ENCODE measurements around the gene PARD6G. TPM values are rescaled to one million over a fixed set of nuclear protein-coding genes. Genes with fewer than 3 reads are reported as not detected.

PARD6G gene
- total and polyA plus RNA-seq, 9 of the 15 experiments (the other 6 are each of a cell fraction or from before 2014, with no cell fraction given), result 0.03 to 1.2 (median 0.26) TPM

DNA sequence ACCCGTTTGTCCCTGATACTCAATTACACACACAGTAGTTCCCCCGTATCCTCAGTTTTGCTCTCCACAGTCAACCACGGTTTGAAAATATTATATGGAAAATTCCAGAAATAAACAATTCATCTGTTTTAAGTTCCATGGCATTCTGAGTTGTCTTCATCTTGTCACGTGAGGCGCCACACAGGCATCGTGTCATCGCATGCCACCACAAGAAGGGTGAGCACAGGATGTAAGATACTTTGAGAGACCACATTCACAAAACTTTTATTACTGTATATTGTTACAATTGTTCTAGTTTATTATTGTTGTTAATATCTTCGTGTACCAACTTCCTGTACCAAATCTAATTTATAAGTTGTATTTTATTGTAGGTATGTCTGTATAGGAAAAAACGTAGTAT lies 120.5 kb downstream of the PARD6G start:
- BruUV-seq (replicated peaks), result no TSS peak
- no peak overlapping the region for H3K27ac ChIP-seq (ENCODE audit: extremely low read depth, low read depth, low read length)
- FAIRE-seq (no peak), ATAC-seq (no peak), DNase-seq (ENCODE audit: extremely low read depth in 1 of 4, low spot score in 3 of 4) (no peak)
- peaks cover 27% of the 10 kb centered on the region for H3K36me3 ChIP-seq (ENCODE audit: control insufficient read depth, insufficient read depth, low read length)
- H3K4me2 ChIP-seq (ENCODE audit: insufficient read depth, low read length), result no peak overlapping the region
- ChIA-PET CTCF (ENCODE audit: low intra/inter-chr PET ratio) (no interaction called here), POLR2A (no interaction called here)
- no peaks in the 10 kb centered on the region; the same call in 1 of the 2 replicates for H4K20me1 ChIP-seq (replicated peaks; ENCODE audit: control insufficient read depth, insufficient read depth, low read length)
- no peaks in the 10 kb centered on the region for H3K4me1 ChIP-seq (replicated peaks in 1 of 2; ENCODE audit: control insufficient read depth in 2 of 2, insufficient read depth in 2 of 2, low read length in 2 of 2)
- WGBS (ENCODE audit: insufficient coverage, low coverage, missing lambda C conversion rate), result 94% methylated on average over 9 of the region's 9 CpGs
- in situ Hi-C loops (cut with MboI), result no loop called here
- no peaks in the 10 kb centered on the region for H3K9me1 ChIP-seq (ENCODE audit: control insufficient read depth, insufficient read depth, low read length)
- H3K4me3 ChIP-seq, result no peak overlapping the region
- no peak overlapping the region for H3K9ac ChIP-seq (ENCODE audit: insufficient read depth in 1 of 2, low read depth in 2 of 2, low read length in 2 of 2)
- H2AFZ ChIP-seq (ENCODE audit: low read depth, low read length), result no peak overlapping the region
- intact Hi-C loops (cut with micrococcal nuclease), result no loop called here
- H3K9me3 ChIP-seq (replicated peaks; ENCODE audit: control insufficient read depth, insufficient read depth, low read depth, low read length), result no peaks in the 10 kb centered on the region
- peaks cover 75% of the 10 kb centered on the region for H3K79me2 ChIP-seq (ENCODE audit: control insufficient read depth, insufficient read depth, low read length)
- H3K27me3 ChIP-seq (ENCODE audit: control insufficient read depth in 2 of 2, insufficient read depth in 2 of 2, low read length in 2 of 2), result no peaks in the 10 kb centered on the region
- no peak for TF ChIP-seq ZNF212 (CRISPR knock-in tag; IDR thresholded peaks at IDR 0.05)
- TF ChIP-seq, protein P1, sequence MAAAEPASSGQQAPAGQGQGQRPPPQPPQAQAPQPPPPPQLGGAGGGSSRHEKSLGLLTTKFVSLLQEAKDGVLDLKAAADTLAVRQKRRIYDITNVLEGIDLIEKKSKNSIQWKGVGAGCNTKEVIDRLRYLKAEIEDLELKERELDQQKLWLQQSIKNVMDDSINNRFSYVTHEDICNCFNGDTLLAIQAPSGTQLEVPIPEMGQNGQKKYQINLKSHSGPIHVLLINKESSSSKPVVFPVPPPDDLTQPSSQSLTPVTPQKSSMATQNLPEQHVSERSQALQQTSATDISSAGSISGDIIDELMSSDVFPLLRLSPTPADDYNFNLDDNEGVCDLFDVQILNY (CRISPR knock-in tag; IDR thresholded peaks at IDR 0.05), result no peak
- TF ChIP-seq KAT7 (CRISPR knock-in tag; IDR thresholded peaks at IDR 0.05; ENCODE audit: borderline replicate concordance), result no peak
- no peak for TF ChIP-seq ZNF316 (IDR thresholded peaks at IDR 0.05)
- TF ChIP-seq, protein P2, sequence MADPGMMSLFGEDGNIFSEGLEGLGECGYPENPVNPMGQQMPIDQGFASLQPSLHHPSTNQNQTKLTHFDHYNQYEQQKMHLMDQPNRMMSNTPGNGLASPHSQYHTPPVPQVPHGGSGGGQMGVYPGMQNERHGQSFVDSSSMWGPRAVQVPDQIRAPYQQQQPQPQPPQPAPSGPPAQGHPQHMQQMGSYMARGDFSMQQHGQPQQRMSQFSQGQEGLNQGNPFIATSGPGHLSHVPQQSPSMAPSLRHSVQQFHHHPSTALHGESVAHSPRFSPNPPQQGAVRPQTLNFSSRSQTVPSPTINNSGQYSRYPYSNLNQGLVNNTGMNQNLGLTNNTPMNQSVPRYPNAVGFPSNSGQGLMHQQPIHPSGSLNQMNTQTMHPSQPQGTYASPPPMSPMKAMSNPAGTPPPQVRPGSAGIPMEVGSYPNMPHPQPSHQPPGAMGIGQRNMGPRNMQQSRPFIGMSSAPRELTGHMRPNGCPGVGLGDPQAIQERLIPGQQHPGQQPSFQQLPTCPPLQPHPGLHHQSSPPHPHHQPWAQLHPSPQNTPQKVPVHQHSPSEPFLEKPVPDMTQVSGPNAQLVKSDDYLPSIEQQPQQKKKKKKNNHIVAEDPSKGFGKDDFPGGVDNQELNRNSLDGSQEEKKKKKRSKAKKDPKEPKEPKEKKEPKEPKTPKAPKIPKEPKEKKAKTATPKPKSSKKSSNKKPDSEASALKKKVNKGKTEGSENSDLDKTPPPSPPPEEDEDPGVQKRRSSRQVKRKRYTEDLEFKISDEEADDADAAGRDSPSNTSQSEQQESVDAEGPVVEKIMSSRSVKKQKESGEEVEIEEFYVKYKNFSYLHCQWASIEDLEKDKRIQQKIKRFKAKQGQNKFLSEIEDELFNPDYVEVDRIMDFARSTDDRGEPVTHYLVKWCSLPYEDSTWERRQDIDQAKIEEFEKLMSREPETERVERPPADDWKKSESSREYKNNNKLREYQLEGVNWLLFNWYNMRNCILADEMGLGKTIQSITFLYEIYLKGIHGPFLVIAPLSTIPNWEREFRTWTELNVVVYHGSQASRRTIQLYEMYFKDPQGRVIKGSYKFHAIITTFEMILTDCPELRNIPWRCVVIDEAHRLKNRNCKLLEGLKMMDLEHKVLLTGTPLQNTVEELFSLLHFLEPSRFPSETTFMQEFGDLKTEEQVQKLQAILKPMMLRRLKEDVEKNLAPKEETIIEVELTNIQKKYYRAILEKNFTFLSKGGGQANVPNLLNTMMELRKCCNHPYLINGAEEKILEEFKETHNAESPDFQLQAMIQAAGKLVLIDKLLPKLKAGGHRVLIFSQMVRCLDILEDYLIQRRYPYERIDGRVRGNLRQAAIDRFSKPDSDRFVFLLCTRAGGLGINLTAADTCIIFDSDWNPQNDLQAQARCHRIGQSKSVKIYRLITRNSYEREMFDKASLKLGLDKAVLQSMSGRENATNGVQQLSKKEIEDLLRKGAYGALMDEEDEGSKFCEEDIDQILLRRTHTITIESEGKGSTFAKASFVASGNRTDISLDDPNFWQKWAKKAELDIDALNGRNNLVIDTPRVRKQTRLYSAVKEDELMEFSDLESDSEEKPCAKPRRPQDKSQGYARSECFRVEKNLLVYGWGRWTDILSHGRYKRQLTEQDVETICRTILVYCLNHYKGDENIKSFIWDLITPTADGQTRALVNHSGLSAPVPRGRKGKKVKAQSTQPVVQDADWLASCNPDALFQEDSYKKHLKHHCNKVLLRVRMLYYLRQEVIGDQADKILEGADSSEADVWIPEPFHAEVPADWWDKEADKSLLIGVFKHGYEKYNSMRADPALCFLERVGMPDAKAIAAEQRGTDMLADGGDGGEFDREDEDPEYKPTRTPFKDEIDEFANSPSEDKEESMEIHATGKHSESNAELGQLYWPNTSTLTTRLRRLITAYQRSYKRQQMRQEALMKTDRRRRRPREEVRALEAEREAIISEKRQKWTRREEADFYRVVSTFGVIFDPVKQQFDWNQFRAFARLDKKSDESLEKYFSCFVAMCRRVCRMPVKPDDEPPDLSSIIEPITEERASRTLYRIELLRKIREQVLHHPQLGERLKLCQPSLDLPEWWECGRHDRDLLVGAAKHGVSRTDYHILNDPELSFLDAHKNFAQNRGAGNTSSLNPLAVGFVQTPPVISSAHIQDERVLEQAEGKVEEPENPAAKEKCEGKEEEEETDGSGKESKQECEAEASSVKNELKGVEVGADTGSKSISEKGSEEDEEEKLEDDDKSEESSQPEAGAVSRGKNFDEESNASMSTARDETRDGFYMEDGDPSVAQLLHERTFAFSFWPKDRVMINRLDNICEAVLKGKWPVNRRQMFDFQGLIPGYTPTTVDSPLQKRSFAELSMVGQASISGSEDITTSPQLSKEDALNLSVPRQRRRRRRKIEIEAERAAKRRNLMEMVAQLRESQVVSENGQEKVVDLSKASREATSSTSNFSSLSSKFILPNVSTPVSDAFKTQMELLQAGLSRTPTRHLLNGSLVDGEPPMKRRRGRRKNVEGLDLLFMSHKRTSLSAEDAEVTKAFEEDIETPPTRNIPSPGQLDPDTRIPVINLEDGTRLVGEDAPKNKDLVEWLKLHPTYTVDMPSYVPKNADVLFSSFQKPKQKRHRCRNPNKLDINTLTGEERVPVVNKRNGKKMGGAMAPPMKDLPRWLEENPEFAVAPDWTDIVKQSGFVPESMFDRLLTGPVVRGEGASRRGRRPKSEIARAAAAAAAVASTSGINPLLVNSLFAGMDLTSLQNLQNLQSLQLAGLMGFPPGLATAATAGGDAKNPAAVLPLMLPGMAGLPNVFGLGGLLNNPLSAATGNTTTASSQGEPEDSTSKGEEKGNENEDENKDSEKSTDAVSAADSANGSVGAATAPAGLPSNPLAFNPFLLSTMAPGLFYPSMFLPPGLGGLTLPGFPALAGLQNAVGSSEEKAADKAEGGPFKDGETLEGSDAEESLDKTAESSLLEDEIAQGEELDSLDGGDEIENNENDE (IDR thresholded peaks at IDR 0.05; ENCODE audit: low read depth, low read length), result no peak
- no peak for TF ChIP-seq ZNF184 (CRISPR knock-in tag; IDR thresholded peaks at IDR 0.05)
